Left lung (tissue), 10 donors: Measurements from ENCODE around the gene ALKBH3. TPM values are rescaled to one million over a fixed set of nuclear protein-coding genes. Genes with fewer than 3 reads are reported as not detected.

Source experiments
- ATAC-seq: fragments of 200-7000 bp; cut with Tn5 transposase; one replicate; pipeline ENCODE4 v1.9.1; 2020; ENCODE audit warnings: moderate library complexity
- DNase-seq, 4 donors: peaks; one replicate each; pipeline ENCODE4 v3.0.0-alpha.2; 2013 to 2020
- H3K27ac ChIP-seq, 2 donors: fragments of 200-600 bp; sonication (generic) in 1 of 2; one replicate each; pipeline versions ENCODE4 v1.5.0 to v1.8.0; 2020 to 2021
- H3K27me3 ChIP-seq, 2 donors: fragments of 200-600 bp; sonication (generic) in 1 of 2; one replicate each; pipeline versions ENCODE4 v1.5.0 to v1.8.0; 2020 to 2021
- H3K36me3 ChIP-seq, 2 donors: fragments of 200-600 bp; sonication (generic) in 1 of 2; one replicate each; pipeline versions ENCODE4 v1.5.0 to v1.8.0; 2020 to 2021
- H3K4me1 ChIP-seq, 2 donors: fragments of 200-600 bp; one replicate each; pipeline ENCODE4 v1.8.0; 2021
- H3K4me3 ChIP-seq, 2 donors: fragments of 200-600 bp; sonication (generic) in 1 of 2; one replicate each; pipeline versions ENCODE4 v1.5.0 to v1.8.0; 2020 to 2021; ENCODE audit warnings: mild to moderate bottlenecking in 1 of 2
- H3K9me3 ChIP-seq, 2 donors: fragments of 200-600 bp; sonication (generic) in 1 of 2; one replicate each; pipeline versions ENCODE4 v1.5.0 to v1.8.0; 2020 to 2021
- intact Hi-C, 2 donors: fragments of 100-400 bp; cut with DNase I; formaldehyde crosslinking; loops; one replicate each; pipeline versions ENCODE4 v1.11.2 to v1.14.2; 2022
- polyA plus RNA-seq, 6 donors: library from polyadenylated mRNA; unstranded; fragments of 120-200 nt; gene quantifications; one replicate each; pipeline ENCODE4 v1.2.1, GENCODE V29; 2013; ENCODE audit not compliant: insufficient read length in 6 of 6
- total RNA-seq, 2 donors: library from RNA; stranded (reverse); fragmentation: NEBNext Ultra II Directional; extraction: Animal tissue kit (Norgen Biotek cat#: 25700); gene quantifications; one replicate each; pipeline ENCODE4 v1.2.1, GENCODE V29; 2021
- TF ChIP-seq, protein P1 (sequence below), 2 donors: fragments of 200-600 bp; sonication (generic) in 1 of 2; IDR thresholded peaks; one replicate each; pipeline versions ENCODE4 v1.5.0 to v1.8.0; 2021; ENCODE audit warnings: antibody characterized with exemption in 2 of 2
- donor health status: DM: no; HTN: yes; CAD: no.
- donor health status: DM: no; HTN: no; CAD: no.

The ALKBH3 gene
- total and polyA plus RNA-seq, 8 donors, result 28.8 to 43.3 (median 40.1) TPM

DNA sequence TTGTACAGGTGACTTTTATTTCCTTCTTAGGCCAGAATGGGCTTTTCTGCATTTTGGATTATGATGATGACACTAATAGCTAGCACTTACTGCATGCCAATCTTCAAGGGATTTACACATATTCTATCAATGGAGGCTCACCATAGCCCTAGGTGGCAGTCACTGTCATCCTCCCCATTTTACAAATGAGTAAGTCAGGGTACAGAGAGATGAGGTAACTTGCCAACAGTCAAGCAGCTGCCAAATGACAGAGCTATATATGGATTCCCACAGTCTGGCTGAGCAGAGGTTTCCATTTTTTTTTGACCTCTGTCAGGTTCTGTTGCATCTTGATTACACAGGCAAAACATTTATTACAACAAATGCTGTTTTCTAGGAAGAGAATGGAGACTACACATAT, 38.0 kb downstream of the ALKBH3 start:
- no peak overlapping the region for H3K27ac ChIP-seq
- H3K4me3 ChIP-seq, result no peak overlapping the region
- intact Hi-C loops, result no loop called here
- DNase-seq, result no peak
- no peaks in the 10 kb centered on the region for H3K27me3 ChIP-seq
- H3K4me1 ChIP-seq, result peaks cover 8 to 34% of the 10 kb centered on the region in 2 donors
- H3K9me3 ChIP-seq, result no peaks in the 10 kb centered on the region
- TF ChIP-seq, protein P1, sequence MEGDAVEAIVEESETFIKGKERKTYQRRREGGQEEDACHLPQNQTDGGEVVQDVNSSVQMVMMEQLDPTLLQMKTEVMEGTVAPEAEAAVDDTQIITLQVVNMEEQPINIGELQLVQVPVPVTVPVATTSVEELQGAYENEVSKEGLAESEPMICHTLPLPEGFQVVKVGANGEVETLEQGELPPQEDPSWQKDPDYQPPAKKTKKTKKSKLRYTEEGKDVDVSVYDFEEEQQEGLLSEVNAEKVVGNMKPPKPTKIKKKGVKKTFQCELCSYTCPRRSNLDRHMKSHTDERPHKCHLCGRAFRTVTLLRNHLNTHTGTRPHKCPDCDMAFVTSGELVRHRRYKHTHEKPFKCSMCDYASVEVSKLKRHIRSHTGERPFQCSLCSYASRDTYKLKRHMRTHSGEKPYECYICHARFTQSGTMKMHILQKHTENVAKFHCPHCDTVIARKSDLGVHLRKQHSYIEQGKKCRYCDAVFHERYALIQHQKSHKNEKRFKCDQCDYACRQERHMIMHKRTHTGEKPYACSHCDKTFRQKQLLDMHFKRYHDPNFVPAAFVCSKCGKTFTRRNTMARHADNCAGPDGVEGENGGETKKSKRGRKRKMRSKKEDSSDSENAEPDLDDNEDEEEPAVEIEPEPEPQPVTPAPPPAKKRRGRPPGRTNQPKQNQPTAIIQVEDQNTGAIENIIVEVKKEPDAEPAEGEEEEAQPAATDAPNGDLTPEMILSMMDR (IDR thresholded peaks at IDR 0.05), result no peak
- ATAC-seq, result no peak
- H3K36me3 ChIP-seq, result peaks cover 0 to 42% of the 10 kb centered on the region in 2 donors

DNA sequence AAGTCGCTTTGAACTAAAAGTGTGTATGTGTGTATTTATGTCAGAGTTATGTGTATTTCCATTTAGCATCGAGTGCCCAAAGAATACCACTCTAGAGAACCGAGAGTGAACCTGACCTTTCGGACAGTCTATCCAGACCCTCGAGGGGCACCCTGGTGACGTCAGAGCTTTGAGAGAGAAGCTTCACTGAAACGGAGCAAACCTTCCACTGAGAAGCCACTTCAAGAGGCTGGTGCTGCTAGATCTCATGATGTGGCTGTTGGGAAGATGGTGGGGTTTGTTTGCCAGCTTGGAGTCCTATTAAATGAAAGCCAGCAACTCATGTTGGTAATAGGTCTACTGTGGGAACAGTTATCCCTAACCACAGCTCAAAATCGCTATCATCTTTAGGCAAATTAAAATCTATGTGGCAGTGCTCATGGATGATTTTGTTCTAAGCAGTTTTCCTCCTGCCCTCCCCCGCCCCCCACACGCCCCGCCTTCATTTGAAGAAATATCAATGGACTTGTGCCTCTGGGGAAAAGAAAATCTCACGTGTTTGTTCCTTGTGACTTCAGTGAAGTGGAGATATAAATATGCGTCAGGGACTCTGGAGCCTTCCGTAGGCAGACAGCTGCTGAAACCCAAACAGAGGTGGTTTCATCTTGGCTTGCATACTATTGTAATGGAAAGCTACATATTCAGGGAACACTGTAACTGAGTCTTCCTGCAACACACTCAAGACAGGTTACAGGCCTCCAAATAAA, 39.4 kb downstream of the ALKBH3 start:
- DNase-seq, result no peak
- no peaks in the 10 kb centered on the region for H3K9me3 ChIP-seq
- intact Hi-C loops, result no loop called here
- no peaks in the 10 kb centered on the region for H3K27me3 ChIP-seq
- H3K27ac ChIP-seq, result peak overlapping the region; percentile 67 to 75
- peaks cover 13 to 34% of the 10 kb centered on the region in 2 donors for H3K4me1 ChIP-seq
- TF ChIP-seq, protein P1 (IDR thresholded peaks at IDR 0.05), result no peak
- peaks cover 0 to 36% of the 10 kb centered on the region in 2 donors for H3K36me3 ChIP-seq
- ATAC-seq, result no peak
- H3K4me3 ChIP-seq, result no peak overlapping the region

DNA sequence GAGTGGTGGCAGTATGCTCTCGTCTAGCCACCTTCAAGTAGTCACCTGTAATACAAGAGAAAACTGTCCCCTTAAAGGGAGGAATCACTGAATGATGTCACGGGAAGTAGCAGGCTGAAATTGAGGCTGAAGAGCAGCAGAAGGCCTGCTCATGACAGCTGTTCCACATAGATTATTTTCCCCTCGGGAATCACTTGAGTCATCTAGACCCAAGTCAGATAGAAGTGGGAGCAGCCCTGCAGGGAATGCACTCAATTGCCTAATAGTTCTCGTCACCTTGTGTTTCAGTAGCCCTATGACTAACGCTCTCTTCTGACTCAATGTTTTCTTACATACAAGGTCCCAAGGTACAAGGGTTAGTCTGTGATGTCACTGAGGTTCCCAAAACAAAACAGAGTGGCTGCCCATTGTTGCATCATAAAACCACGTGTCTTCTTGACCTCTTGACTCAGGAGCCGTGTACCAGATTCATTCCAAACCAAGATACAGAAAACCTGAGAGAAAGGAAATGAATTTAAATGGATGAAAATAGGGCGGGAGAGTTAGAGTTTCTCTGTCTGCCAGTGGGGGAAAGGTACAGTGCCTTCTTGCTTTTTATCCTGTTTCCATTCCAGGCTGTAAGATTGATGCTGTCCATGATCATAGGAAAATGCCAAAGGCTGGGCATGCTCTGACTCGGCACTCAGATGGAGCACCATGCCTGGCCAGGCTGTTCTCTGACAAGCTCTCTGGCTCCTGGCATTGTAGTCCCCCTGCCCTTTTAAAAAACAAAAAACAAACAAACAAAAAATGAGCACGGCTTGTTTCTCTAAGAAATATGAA, 40.2 kb downstream of the ALKBH3 start:
- Histone ChIP-seq H3K27ac (peak overlapping the region; percentile 67 to 75), H3K9me3 (no peaks in the 10 kb centered on the region), H3K36me3 (peaks cover 0 to 36% of the 10 kb centered on the region in 2 donors), H3K4me1 (peaks cover 17 to 34% of the 10 kb centered on the region in 2 donors), H3K27me3 (no peaks in the 10 kb centered on the region), H3K4me3 (no peak overlapping the region)
- intact Hi-C loops, result no loop called here
- peak; percentile 89 for ATAC-seq
- no peak for DNase-seq
- TF ChIP-seq, protein P1 (IDR thresholded peaks at IDR 0.05), result no peak

DNA sequence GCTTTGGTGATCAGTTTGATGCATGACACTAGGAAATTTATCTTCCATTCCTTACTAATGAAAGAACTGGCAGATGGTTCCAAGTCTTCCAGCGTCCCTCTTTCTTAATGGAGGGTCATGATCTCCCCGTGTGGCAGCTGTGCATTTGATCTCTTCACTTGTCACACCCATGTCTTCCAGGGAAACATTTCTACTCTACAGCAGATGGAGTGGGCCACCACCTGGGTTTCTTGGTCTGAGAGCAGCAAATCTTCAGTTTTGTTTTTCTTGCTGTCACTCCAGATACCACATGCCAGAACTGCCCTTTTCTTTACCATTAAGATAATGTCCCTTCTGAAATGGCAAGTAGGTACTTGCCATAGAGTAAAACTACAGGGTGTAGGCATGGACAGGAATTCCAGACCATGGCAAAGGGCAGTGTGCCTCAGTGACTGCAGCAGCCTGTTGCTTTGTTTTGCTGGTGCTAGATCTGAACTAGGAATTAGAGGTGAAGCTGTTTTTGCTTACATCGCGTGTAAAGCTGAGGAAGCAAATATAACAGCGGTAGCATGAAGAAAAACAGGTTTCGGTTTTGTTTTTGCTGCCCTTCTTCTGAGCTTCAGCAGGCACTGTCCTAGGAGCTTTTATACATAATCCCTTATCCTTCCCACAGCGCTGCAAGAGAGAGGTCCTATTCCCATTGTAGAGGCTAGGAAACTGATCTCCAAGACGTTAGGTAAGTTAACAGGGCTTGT, 41.1 kb downstream of the ALKBH3 start:
- ATAC-seq, result no peak
- no peak for DNase-seq

More for the DNA sequence above, 41.1 kb downstream of the ALKBH3 start:
- intact Hi-C loops, result no loop called here
- TF ChIP-seq, protein P1 (IDR thresholded peaks at IDR 0.05), result no peak
- peaks cover 0 to 36% of the 10 kb centered on the region in 2 donors for H3K36me3 ChIP-seq
- H3K4me3 ChIP-seq, result no peak overlapping the region
- H3K4me1 ChIP-seq, result peaks cover 20 to 34% of the 10 kb centered on the region in 2 donors
- peak overlapping the region; percentile 35 to 71 for H3K27ac ChIP-seq
- H3K9me3 ChIP-seq, result no peaks in the 10 kb centered on the region
- H3K27me3 ChIP-seq, result no peaks in the 10 kb centered on the region
